K562 (cell line): ENCODE data around the gene PODNL1. TPM values are rescaled to one million over a fixed set of nuclear protein-coding genes. Genes with fewer than 3 reads are reported as not detected.

Experiments used
- ATAC-seq: fragments of 200-7000 bp; cut with Tn5 transposase; 3 replicates; pipeline ENCODE4 v1.9.1; 2020; ENCODE audit warnings: moderate library complexity
- BruUV-seq: library from RNA; stranded (reverse); fragments of 400-500 nt; replicated peaks from 2 replicates; lab custom pipeline; 2021; lab: Mats Ljungman, UMichigan
- CTCF ChIA-PET: fragments of 300-600 bp; formaldehyde crosslinking; extraction: SDS; loops from one replicate; lab custom pipeline; 2021; ENCODE audit warnings: low intra/inter-chr PET ratio; lab: Yijun Ruan, JAX
- POLR2A ChIA-PET: fragments of 300-600, 350-650 bp; sonication (Branson Sonifier 250); formaldehyde crosslinking; extraction: SDS; loops from one replicate; lab custom pipeline; 2021; ENCODE audit warnings: antibody characterized with exemption, inconsistent platforms; lab: Yijun Ruan, JAX
- DNase-seq, 4 experiments: peaks; one replicate each; pipeline versions ENCODE4 v3.0.0 to v3.0.0-alpha.2; 2011 to 2018; ENCODE audit warnings: low spot score in 3 of 4, mixed read lengths in 3 of 4; ENCODE audit errors: extremely low read depth in 1 of 4
- FAIRE-seq: peaks from 2 replicates; lab custom pipeline; 2011; peaks lifted over from hg19 to GRCh38; lab: Jason Lieb, UNC
- H2AFZ ChIP-seq: 2 replicates; pipeline ENCODE4 v1.6.0; 2011; ENCODE audit warnings: low read depth, low read length, control low read depth, inconsistent platforms
- H3K27ac ChIP-seq: fragments of 200-600 bp; 3 replicates; pipeline ENCODE4 v1.8.0; 2011; ENCODE audit warnings: low read depth, mild to moderate bottlenecking, control low read depth, inconsistent platforms, low read length, moderate library complexity, mixed read lengths; ENCODE audit errors: extremely low read depth
- H3K27me3 ChIP-seq, 2 experiments: fragments of 300-600 bp in 1 of 2; 2 replicates in 1 of 2; 3 replicates in 1 of 2; pipeline versions ENCODE4 v1.6.0 to v1.8.0; 2011; ENCODE audit warnings: inconsistent platforms in 2 of 2, low read length in 2 of 2, mild to moderate bottlenecking in 1 of 2, mixed read lengths in 1 of 2, moderate library complexity in 1 of 2; ENCODE audit not compliant: control insufficient read depth in 2 of 2, insufficient read depth in 2 of 2
- H3K36me3 ChIP-seq: fragments of 300-600 bp; 3 replicates; pipeline ENCODE4 v1.8.0; 2011; ENCODE audit warnings: mild to moderate bottlenecking, low read length, inconsistent platforms; ENCODE audit not compliant: control insufficient read depth, insufficient read depth
- H3K4me1 ChIP-seq, 2 experiments: fragments of 200-600 bp in 1 of 2; replicated peaks in 1 of 2; 2 replicates in 1 of 2; 3 replicates in 1 of 2; pipeline versions ENCODE4 v1.5.1 to v1.8.0; 2011; ENCODE audit warnings: inconsistent platforms in 2 of 2, low read length in 2 of 2, mild to moderate bottlenecking in 1 of 2, mixed read lengths in 1 of 2, moderate library complexity in 1 of 2; ENCODE audit not compliant: control insufficient read depth in 2 of 2, insufficient read depth in 2 of 2
- H3K4me2 ChIP-seq: 2 replicates; pipeline ENCODE4 v1.6.1; 2011; ENCODE audit warnings: low read length, control low read depth, inconsistent platforms, mixed read lengths; ENCODE audit not compliant: insufficient read depth
- H3K4me3 ChIP-seq: fragments of 200-600 bp; sonication (generic), shearing (Covaris generic); 2 replicates; pipeline ENCODE4 v1.5.1; 2016; ENCODE audit warnings: control low read depth, inconsistent platforms
- H3K79me2 ChIP-seq: fragments of 200-600 bp; 3 replicates; pipeline ENCODE4 v1.8.0; 2011; ENCODE audit warnings: low read length, inconsistent platforms; ENCODE audit not compliant: control insufficient read depth, insufficient read depth
- H3K9ac ChIP-seq, 2 experiments: 2 replicates each; pipeline versions ENCODE4 v1.6.0 to v1.6.1; 2011; ENCODE audit warnings: low read depth in 2 of 2, low read length in 2 of 2, control low read depth in 1 of 2, inconsistent platforms in 1 of 2, mild to moderate bottlenecking in 1 of 2, mixed read lengths in 1 of 2; ENCODE audit not compliant: insufficient read depth in 1 of 2
- H3K9me1 ChIP-seq: one replicate; pipeline ENCODE4 v1.6.0; 2011; ENCODE audit warnings: inconsistent platforms, mild to moderate bottlenecking, low read length, moderate library complexity; ENCODE audit not compliant: control insufficient read depth, insufficient read depth
- H3K9me3 ChIP-seq: replicated peaks from 2 replicates; pipeline ENCODE4 v1.5.1; 2011; ENCODE audit warnings: low read depth, low read length, inconsistent platforms; ENCODE audit not compliant: control insufficient read depth, insufficient read depth
- H4K20me1 ChIP-seq: replicated peaks from 2 replicates; pipeline ENCODE4 v1.6.1; 2011; ENCODE audit warnings: low read length, inconsistent platforms, mixed read lengths; ENCODE audit not compliant: control insufficient read depth, insufficient read depth
- FOXA1 ChIP-seq: fragments of 450-650 bp; IDR thresholded peaks from 2 replicates; pipeline ENCODE4 v1.6.1; 2016; ENCODE audit warnings: mild to moderate bottlenecking, borderline replicate concordance
- POLR2G ChIP-seq: fragments of 200-400 bp; formaldehyde crosslinking; IDR thresholded peaks from 2 replicates; pipeline ENCODE4 v1.6.1; 2017; ENCODE audit warnings: low read depth, mild to moderate bottlenecking, antibody characterized with exemption, low read length, moderate library complexity
- SETDB1 ChIP-seq: IDR thresholded peaks from one replicate; pipeline ENCODE4 v1.6.1; 2012; ENCODE audit warnings: low read length, control low read depth, inconsistent platforms
- ZNF121 ChIP-seq: sonication (generic); formaldehyde crosslinking; conservative IDR thresholded peaks from 2 replicates; pipeline ENCODE4 v1.8.0; 2022; ENCODE audit warnings: missing genetic modification reagents
- ZNF77 ChIP-seq: fragments of 250-450 bp; sonication (Bioruptor Pico); IDR thresholded peaks from 2 replicates; pipeline ENCODE4 v1.5.0; 2020
- whole genome bisulfite sequencing: fragments of 100-300 bp; shearing (Covaris generic); methylation state at CpG from one replicate; pipeline ENCODE4 v1.1.6; 2016; ENCODE audit warnings: low coverage, mixed read lengths; ENCODE audit not compliant: insufficient coverage; ENCODE audit errors: missing lambda C conversion rate; 5-methylcytosine and 5-hydroxymethylcytosine counted together
- in situ Hi-C: fragments of 300-500 bp; cut with MboI; formaldehyde crosslinking; loops from 4 replicates; pipeline ENCODE4 v1.15.0; 2018; ENCODE audit warnings: inconsistent platforms, mixed read lengths
- intact Hi-C: fragments of 100-400 bp; cut with micrococcal nuclease; formaldehyde crosslinking; loops from 2 replicates; pipeline ENCODE4 v1.14.2; 2022
- polyA plus RNA-seq, 8 experiments: library from polyadenylated mRNA; depleted of rRNA in 4 of 8; stranded (reverse) in 5 of 8; unstranded in 3 of 8; fragments of >200 nt; fragmentation: Nextera tagmentation in 2 of 8; fragmentation: Illumina TruSeq in 1 of 8; extraction: Ambion mirVana in 2 of 8; extraction: Trizol in 1 of 8; gene quantifications; 2 replicates each; pipeline versions ENCODE4 v1.2.1 to v1.2.3, GENCODE V29; 2011 to 2014; ENCODE audit warnings: inconsistent platforms in 1 of 8, missing spikeins in 1 of 8
- total RNA-seq, 7 experiments: library from RNA; depleted of rRNA in 6 of 7; stranded (reverse); fragments of >200 nt in 6 of 7; fragmentation: Illumina TruSeq in 2 of 7; extraction: Trizol in 2 of 7; gene quantifications; 2 replicates each; pipeline versions ENCODE4 v1.2.1 to v1.2.3, GENCODE V29; 2011 to 2021; ENCODE audit warnings: low replicate concordance in 1 of 7
- TF ChIP-seq, protein P1 (sequence below): sonication (generic); formaldehyde crosslinking; IDR thresholded peaks from 2 replicates; pipeline ENCODE4 v1.8.0; 2023; ENCODE audit warnings: missing genetic modification reagents, mild to moderate bottlenecking, borderline replicate concordance

Gene PODNL1
- total and polyA plus RNA-seq, 9 of the 15 experiments (the other 6 are each of a cell fraction or from before 2014, with no cell fraction given) = 0.18 to 0.47 (median 0.23) TPM; not detected in 3

GRCh38 chr19:13932149-13932637 lies 6.0 kb downstream of the PODNL1 start:
- Histone ChIP-seq H3K9ac (no peak overlapping the region), H3K27ac (no peak overlapping the region), H3K9me3 (no peaks in the 10 kb centered on the region), H4K20me1 (no peaks in the 10 kb centered on the region), H3K4me1 (peaks cover 0 to 46% of the 10 kb centered on the region in 2 experiments; a peak in 3 of 5 replicates), H3K27me3 (no peaks in the 10 kb centered on the region; a peak in 1 of 5 replicates), H3K4me2 (no peak overlapping the region), H3K4me3 (no peak overlapping the region), H3K79me2 (no peaks in the 10 kb centered on the region), H2AFZ (no peak overlapping the region), H3K9me1 (no peaks in the 10 kb centered on the region), H3K36me3 (peaks cover 24% of the 10 kb centered on the region; the same call in 2 of the 3 replicates)
- intact Hi-C loops = no loop called here
- BruUV-seq = no TSS peak
- no peak for TF ChIP-seq SETDB1
- TF ChIP-seq ZNF121 = peak; percentile 72
- CTCF ChIA-PET = no interaction called here
- no peak for ATAC-seq
- in situ Hi-C loops = no loop called here
- POLR2A ChIA-PET = interaction anchor here (0.5 to 3.2 kb wide), 5 partner anchors 9 to 33 kb away, joined by 3 to 21 read pairs (median 4); partner anchors contain the start of gene DCAF15
- FAIRE-seq = no peak
- WGBS = 59% methylated on average over 6 of the region's 6 CpGs
- DNase-seq = no peak

DNA sequence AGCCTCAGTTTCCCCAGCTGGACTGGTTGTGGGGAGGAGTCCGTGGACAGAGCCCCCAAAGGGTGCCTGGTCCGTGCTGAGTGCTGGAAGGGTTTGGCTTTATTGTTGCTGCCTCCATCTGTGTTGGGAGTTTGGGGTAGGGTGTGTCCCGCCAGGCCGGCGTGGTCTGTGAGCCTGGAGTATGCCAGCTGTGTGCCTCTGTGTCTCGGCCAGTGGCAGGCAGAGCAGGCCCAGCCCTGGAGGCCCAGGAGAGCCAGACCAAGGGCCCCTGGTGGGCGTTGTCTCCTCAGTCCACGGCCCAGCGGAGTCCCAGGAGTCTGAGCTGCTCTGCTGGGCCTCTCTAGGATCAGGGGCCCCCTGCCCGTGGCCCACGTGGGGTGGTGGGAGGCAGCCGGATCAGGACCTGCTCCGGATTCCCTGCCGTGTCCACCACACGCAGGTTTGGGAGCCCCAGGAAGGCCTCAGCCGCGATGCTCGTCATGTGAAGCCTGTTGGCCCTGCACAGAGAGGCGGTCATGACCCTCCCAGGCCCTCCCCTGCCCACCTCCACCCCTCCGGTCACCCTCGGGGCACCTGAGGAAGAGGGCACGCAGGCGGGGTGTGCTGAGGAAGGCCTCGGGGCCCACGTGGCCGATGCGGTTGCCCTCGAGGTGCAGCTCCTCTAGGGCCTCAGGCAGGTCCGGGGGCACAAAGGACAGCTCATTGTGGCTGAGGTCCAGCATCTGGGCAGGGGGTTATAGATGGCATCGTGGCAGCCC lies 6.6 kb downstream of the PODNL1 start:
- peaks cover 4% of the 10 kb centered on the region for H3K9me1 ChIP-seq
- H3K79me2 ChIP-seq = no peaks in the 10 kb centered on the region
- DNase-seq (peak in 2 of 4 experiments; percentile 5 to 7), FAIRE-seq (no peak), ATAC-seq (peak; percentile 17; the same call in 2 of the 3 replicates)
- CTCF ChIA-PET = no interaction called here
- H3K4me2 ChIP-seq = no peak overlapping the region
- POLR2A ChIA-PET = interaction anchor here (0.5 to 3.2 kb wide), 3 partner anchors 9 to 21 kb away, joined by 3 to 21 read pairs (median 4); partner anchors contain the start of gene DCAF15
- H4K20me1 ChIP-seq = no peaks in the 10 kb centered on the region
- no TSS peak for BruUV-seq
- in situ Hi-C loops = no loop called here
- H3K4me1 ChIP-seq = peaks cover 0 to 45% of the 10 kb centered on the region in 2 experiments; a peak in 3 of 5 replicates
- peaks cover 30% of the 10 kb centered on the region; the same call in 2 of the 3 replicates for H3K36me3 ChIP-seq
- H3K4me3 ChIP-seq = no peak overlapping the region
- WGBS = 71% methylated on average over 13 of the region's 30 CpGs
- H3K27ac ChIP-seq = no peak overlapping the region
- H2AFZ ChIP-seq = no peak overlapping the region
- intact Hi-C loops = no loop called here
- no peaks in the 10 kb centered on the region; a peak in 1 of 5 replicates for H3K27me3 ChIP-seq
- no peaks in the 10 kb centered on the region for H3K9me3 ChIP-seq
- 0 out of 4 replicates have a peak overlapping the region, but pooled peaks of 1 of the 2 experiments have one; percentile 55 for H3K9ac ChIP-seq
- TF ChIP-seq, protein P1, sequence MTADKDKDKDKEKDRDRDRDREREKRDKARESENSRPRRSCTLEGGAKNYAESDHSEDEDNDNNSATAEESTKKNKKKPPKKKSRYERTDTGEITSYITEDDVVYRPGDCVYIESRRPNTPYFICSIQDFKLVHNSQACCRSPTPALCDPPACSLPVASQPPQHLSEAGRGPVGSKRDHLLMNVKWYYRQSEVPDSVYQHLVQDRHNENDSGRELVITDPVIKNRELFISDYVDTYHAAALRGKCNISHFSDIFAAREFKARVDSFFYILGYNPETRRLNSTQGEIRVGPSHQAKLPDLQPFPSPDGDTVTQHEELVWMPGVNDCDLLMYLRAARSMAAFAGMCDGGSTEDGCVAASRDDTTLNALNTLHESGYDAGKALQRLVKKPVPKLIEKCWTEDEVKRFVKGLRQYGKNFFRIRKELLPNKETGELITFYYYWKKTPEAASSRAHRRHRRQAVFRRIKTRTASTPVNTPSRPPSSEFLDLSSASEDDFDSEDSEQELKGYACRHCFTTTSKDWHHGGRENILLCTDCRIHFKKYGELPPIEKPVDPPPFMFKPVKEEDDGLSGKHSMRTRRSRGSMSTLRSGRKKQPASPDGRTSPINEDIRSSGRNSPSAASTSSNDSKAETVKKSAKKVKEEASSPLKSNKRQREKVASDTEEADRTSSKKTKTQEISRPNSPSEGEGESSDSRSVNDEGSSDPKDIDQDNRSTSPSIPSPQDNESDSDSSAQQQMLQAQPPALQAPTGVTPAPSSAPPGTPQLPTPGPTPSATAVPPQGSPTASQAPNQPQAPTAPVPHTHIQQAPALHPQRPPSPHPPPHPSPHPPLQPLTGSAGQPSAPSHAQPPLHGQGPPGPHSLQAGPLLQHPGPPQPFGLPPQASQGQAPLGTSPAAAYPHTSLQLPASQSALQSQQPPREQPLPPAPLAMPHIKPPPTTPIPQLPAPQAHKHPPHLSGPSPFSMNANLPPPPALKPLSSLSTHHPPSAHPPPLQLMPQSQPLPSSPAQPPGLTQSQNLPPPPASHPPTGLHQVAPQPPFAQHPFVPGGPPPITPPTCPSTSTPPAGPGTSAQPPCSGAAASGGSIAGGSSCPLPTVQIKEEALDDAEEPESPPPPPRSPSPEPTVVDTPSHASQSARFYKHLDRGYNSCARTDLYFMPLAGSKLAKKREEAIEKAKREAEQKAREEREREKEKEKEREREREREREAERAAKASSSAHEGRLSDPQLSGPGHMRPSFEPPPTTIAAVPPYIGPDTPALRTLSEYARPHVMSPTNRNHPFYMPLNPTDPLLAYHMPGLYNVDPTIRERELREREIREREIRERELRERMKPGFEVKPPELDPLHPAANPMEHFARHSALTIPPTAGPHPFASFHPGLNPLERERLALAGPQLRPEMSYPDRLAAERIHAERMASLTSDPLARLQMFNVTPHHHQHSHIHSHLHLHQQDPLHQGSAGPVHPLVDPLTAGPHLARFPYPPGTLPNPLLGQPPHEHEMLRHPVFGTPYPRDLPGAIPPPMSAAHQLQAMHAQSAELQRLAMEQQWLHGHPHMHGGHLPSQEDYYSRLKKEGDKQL = no peak
- TF ChIP-seq ZNF77 (no peak), POLR2G (peak; percentile 55; the same call in 1 of the 2 replicates), FOXA1 (no peak)
